ENCODE data around the gene SLC36A4. TPM values are rescaled to one million over a fixed set of nuclear protein-coding genes. Genes with fewer than 3 reads are reported as not detected.

Gene SLC36A4
- total and polyA plus RNA-seq, 2 of the 4 experiments (the other 2 are of a cell fraction), result 9.2 to 13.1 TPM

- in situ Hi-C loops (cut with MboI; ENCODE audit: low sequenced_read_pairs) (no loop called here), dilution Hi-C loops (cut with HindIII; ENCODE audit: low sequenced_read_pairs, unreplicated experiment) (no loop called here), intact Hi-C loops (cut with micrococcal nuclease) (no loop called here)
- H3K14ac ChIP-seq (replicated peaks; ENCODE audit: low read depth, low read length), result 0 out of 2 replicates have a peak overlapping the region, but pooled peaks have one; percentile 22
- H3K9me3 ChIP-seq (ENCODE audit: control insufficient read depth, insufficient read depth, low read length), result no peaks in the 10 kb centered on the region
- H3K4ac ChIP-seq (ENCODE audit: low read depth, low read length), result no peak overlapping the region
- H2BK15ac ChIP-seq (ENCODE audit: low read depth, low read length), result no peak overlapping the region
- POLR2A ChIA-PET (ENCODE audit: unreplicated experiment), result no interaction called here
- peak; percentile 8; the same call in 1 of the 2 replicates for ATAC-seq (ENCODE audit: low read depth)
- DNase-seq, result peak; percentile 44
- CTCF ChIA-PET, result interaction anchor here (1.0 to 1.2 kb wide), 2 partner anchors 29 to 257 kb away, joined by 3 read pairs; no protein-coding TSS in a partner anchor
- no peak overlapping the region for H3K56ac ChIP-seq (ENCODE audit: extremely low read depth, insufficient read depth, low read length)
- no peak overlapping the region for H4K8ac ChIP-seq (ENCODE audit: low read depth in 2 of 2, low read length in 2 of 2)
- peak overlapping the region; percentile 98 for H2AFZ ChIP-seq (replicated peaks; ENCODE audit: low read length, poor library complexity)
- no peak overlapping the region for H2BK20ac ChIP-seq (ENCODE audit: low read depth, low read length)
- no peaks in the 10 kb centered on the region for H3K36me3 ChIP-seq (ENCODE audit: control insufficient read depth, insufficient read depth, low read length)
- H3K18ac ChIP-seq (ENCODE audit: low read depth, low read length), result no peak overlapping the region
- H3K4me1 ChIP-seq (ENCODE audit: control insufficient read depth, insufficient read depth, low read length), result no peaks in the 10 kb centered on the region
- peaks cover 4 to 20% of the 10 kb centered on the region in 2 experiments; a peak in 2 of 4 replicates for H3K79me1 ChIP-seq (ENCODE audit: low read depth in 1 of 2, low read length in 2 of 2)
- H3K23ac ChIP-seq (ENCODE audit: low read depth, low read length), result no peak overlapping the region
- H3K9me1 ChIP-seq (ENCODE audit: insufficient read depth, low read length), result no peaks in the 10 kb centered on the region
- H3K4me2 ChIP-seq (ENCODE audit: low read depth, low read length), result peak overlapping the region; percentile 98
- H2BK5ac ChIP-seq (ENCODE audit: low read depth, low read length, poor library complexity, severe bottlenecking), result no peak overlapping the region
- H4K5ac ChIP-seq (ENCODE audit: low read depth, low read length), result no peak overlapping the region
- peak overlapping the region; percentile 2; the same call in 1 of the 2 replicates for H3K27ac ChIP-seq (ENCODE audit: insufficient read depth, low read length)
- H2AK5ac ChIP-seq (ENCODE audit: low read depth, low read length), result no peak overlapping the region
- WGBS, 2 experiments (ENCODE audit: extremely low coverage in 2 of 2, insufficient read length in 1 of 2), result 27% methylated on average over 3 of the region's 14 CpGs; no CpG with 5 or more reads in 1 of the 2 experiments
- no TSS peak for BruUV-seq (replicated peaks)
- H4K20me1 ChIP-seq (ENCODE audit: insufficient read depth, low read length), result no peaks in the 10 kb centered on the region
- peak overlapping the region; percentile 87 for H3K4me3 ChIP-seq (ENCODE audit: insufficient read depth, low read depth, low read length)
- no peak overlapping the region for H4K91ac ChIP-seq (ENCODE audit: insufficient read depth, low read depth, low read length)
- H3K27me3 ChIP-seq (ENCODE audit: control insufficient read depth, insufficient read depth, low read length), result 0 out of 2 replicates have a peak, but pooled peaks cover 2% of the 10 kb centered on the region
- no peak overlapping the region for H2BK120ac ChIP-seq (ENCODE audit: low read depth, low read length)
- H3K9ac ChIP-seq (ENCODE audit: low read depth, low read length), result peak overlapping the region; percentile 54; the same call in 1 of the 2 replicates
- H2AK9ac ChIP-seq (replicated peaks; ENCODE audit: low read depth, low read length, poor library complexity), result no peak overlapping the region
- TF ChIP-seq FOS (IDR thresholded peaks at IDR 0.05; ENCODE audit: low read depth, low read length), result no peak
- no peak for TF ChIP-seq ELK1 (IDR thresholded peaks at IDR 0.05; ENCODE audit: borderline replicate concordance, low read depth, low read length)
- TF ChIP-seq POLR2A (IDR thresholded peaks at IDR 0.05; ENCODE audit: low read depth, low read length), result no peak
- TF ChIP-seq RCOR1 (IDR thresholded peaks at IDR 0.05; ENCODE audit: insufficient replicate concordance, low read length), result no peak
- no peak for TF ChIP-seq RFX5 (IDR thresholded peaks at IDR 0.05; ENCODE audit: low read depth, low read length)
- no peak for TF ChIP-seq SMC3 (IDR thresholded peaks at IDR 0.05; ENCODE audit: low read depth, low read length)
- TF ChIP-seq MAFK (IDR thresholded peaks at IDR 0.05; ENCODE audit: low read depth, low read length), result no peak
- TF ChIP-seq BHLHE40 (IDR thresholded peaks at IDR 0.05; ENCODE audit: low read depth, low read length), result no peak
- no peak for TF ChIP-seq CHD1 (IDR thresholded peaks at IDR 0.05; ENCODE audit: low read depth, low read length)
- no peak for TF ChIP-seq MXI1 (IDR thresholded peaks at IDR 0.05; ENCODE audit: borderline replicate concordance, low read depth, low read length)
- TF ChIP-seq CEBPB (IDR thresholded peaks at IDR 0.05; ENCODE audit: low read depth, low read length), result no peak
- TF ChIP-seq MAZ (IDR thresholded peaks at IDR 0.05; ENCODE audit: borderline replicate concordance, low read depth, low read length), result no peak
- no peak for TF ChIP-seq CTCF (conservative IDR thresholded peaks at IDR 0.05; ENCODE audit: low read depth, low read length)
- TF ChIP-seq USF2 (IDR thresholded peaks at IDR 0.05; ENCODE audit: low read depth, low read length), result no peak
- no peak for TF ChIP-seq NFE2L2 (IDR thresholded peaks at IDR 0.05; ENCODE audit: low read depth, low read length)
Observed at GRCh38 chr11:93198215-93198845, 539 bp upstream of the SLC36A4 start.

All from IMR-90 (cell line).